WI38 (cell line): ENCODE data around the gene SOCS6.
"Not testable (repeated sequence)": the region's sequence is repeated elsewhere in the genome, so short reads cannot be mapped to it uniquely, and the experiment has no call there.

Source experiments
- H3K4me3 ChIP-seq: 2 replicates; pipeline ENCODE4 v1.5.1; 2011; ENCODE audit warnings: low read depth, mild to moderate bottlenecking, control low read depth, low read length
- CTCF ChIP-seq: IDR thresholded peaks from 2 replicates; pipeline ENCODE4 v1.5.1; 2012; ENCODE audit warnings: low read depth, mild to moderate bottlenecking, control low read depth, low read length

The SOCS6 gene

DNA sequence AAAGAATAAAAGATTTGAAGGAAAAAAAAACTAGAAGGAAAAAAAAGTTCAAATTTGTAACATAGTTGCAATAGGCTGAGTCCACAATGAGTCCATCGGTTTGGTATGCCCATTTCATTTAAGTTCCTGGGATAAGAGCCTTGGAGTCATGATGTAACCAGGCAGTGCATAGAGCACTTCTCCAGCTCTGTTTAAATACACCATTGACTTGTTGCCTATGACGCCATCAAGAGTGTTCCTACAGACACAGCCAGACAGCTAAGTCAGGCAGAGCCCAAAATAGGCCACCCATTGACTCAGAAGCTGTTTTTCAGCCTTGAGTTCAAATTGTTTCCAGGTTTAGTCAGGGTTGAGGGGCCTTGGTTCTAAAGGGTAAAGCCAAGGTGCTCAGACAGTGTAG is 44.9 kb downstream of the SOCS6 start:
- no peak for TF ChIP-seq CTCF
- no peak overlapping the region for H3K4me3 ChIP-seq

GRCh38 chr18:70334264-70334663 is 45.4 kb downstream of the SOCS6 start:
- TF ChIP-seq CTCF: no peak
- no peak overlapping the region for H3K4me3 ChIP-seq

GRCh38 chr18:70334728-70335329 is 46.0 kb downstream of the SOCS6 start:
- H3K4me3 ChIP-seq: no peak overlapping the region
- no peak for TF ChIP-seq CTCF

GRCh38 chr18:70335892-70336726 is 47.3 kb downstream of the SOCS6 start:
- H3K4me3 ChIP-seq: no peak overlapping the region
- TF ChIP-seq CTCF: no peak

DNA sequence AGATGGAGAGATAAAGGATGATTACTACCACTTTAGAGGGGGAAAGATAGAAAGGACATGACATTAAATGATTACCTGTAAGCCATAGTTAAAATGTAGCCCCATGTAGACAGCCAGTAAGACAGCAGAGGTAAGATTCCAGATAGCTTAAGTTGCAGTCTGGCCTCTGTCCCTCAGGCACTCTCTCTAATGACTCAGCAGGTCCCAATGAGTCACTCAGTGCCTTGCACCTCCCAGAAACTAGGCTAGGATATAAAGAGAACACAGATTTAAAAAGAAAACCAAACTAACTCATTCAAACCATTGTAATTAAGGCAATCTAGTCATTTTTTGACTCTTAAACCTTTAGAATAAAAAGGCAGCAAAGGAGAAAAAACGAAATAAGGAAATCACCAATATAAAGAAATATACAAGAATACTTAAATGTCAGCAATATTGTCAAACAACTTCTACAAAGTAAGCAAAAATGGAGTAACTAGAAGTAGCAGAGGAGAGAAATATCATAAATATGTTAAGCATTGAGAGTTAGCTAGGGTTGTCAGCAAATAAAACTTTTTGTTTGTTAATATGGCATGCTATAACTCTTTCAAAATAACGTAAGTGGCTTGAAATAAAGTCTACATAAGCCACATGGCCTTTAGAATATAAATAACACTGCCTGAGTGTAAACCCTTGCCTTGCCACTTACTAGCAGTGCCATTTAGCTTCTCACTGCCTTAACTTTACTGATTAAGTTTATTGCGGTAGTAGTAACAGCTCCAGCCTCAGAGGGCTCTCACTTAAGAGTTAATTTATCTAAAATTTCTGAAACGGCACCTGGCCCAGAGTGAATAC is 48.5 kb downstream of the SOCS6 start:
- TF ChIP-seq CTCF: no peak
- no peak overlapping the region for H3K4me3 ChIP-seq

DNA sequence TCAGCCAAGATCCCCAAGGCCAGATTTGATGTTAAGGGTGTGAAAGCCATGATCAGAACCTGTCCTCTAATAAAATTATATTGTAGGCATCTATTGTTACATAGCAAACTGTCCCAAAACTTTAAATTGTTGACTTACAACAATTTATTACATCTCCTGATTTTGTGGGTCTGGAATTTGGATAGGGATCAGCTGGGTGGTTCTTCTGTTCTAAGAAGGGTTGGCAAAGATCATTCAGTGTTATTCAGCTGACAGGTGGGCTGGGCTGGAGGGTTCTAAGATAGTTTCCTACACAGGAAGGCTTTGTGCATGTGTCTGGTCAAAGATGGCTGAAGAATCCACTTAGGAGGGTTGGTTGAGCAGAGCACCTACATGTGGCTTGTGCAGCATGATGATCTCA is 50.0 kb downstream of the SOCS6 start:
- H3K4me3 ChIP-seq: no peak overlapping the region
- no peak for TF ChIP-seq CTCF

GRCh38 chr18:70339915-70340314 is 51.1 kb downstream of the SOCS6 start:
- TF ChIP-seq CTCF: no peak
- no peak overlapping the region for H3K4me3 ChIP-seq

DNA sequence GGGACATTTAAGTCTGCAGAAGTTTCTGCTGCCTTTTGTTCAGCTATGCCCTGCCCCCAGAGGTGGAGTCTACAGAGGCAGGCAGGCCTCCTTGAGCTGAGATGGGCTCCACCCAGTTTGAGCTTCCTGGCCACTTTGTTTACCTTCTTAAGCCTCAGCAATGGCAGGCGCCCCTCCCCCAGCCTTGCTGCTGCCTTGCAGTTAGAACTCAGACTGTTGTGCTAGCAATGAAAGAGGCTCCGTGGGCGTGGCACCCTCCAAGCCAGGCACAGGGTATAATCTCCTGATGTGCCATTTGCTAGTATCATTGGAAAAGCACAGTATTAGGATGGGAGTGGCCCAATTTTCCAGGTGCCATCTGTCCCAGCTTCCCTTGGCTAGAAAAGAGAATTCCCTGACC is 59.6 kb downstream of the SOCS6 start:
- H3K4me3 ChIP-seq: not testable (repeated sequence)
